Bronchial epithelial cell (primary cell): ENCODE measurements around the gene RAD51B. TPM values are rescaled to one million over a fixed set of nuclear protein-coding genes. Genes with fewer than 3 reads are reported as not detected.
A peak's percentile ranks its signal among the peaks of the same experiment; 100 is the strongest.

Experiments
- DNase-seq: peaks from one replicate; pipeline ENCODE4 v3.0.0-alpha.2; 2010; ENCODE audit warnings: low read depth
- FAIRE-seq: peaks from 2 replicates; lab custom pipeline; 2011; peaks lifted over from hg19 to GRCh38; lab: Jason Lieb, UNC
- H3K27me3 ChIP-seq: 2 replicates; pipeline ENCODE4 v1.5.1; 2011; ENCODE audit warnings: low read length; ENCODE audit not compliant: control insufficient read depth, insufficient read depth
- H3K36me3 ChIP-seq: 2 replicates; pipeline ENCODE4 v1.5.1; 2011; ENCODE audit warnings: low read length; ENCODE audit not compliant: control insufficient read depth, insufficient read depth
- H3K4me3 ChIP-seq: 2 replicates; pipeline ENCODE4 v1.5.1; 2011; ENCODE audit warnings: mild to moderate bottlenecking, low read depth, low read length, control low read depth
- CTCF ChIP-seq: IDR thresholded peaks from 2 replicates; pipeline ENCODE4 v1.5.1; 2011; ENCODE audit warnings: mild to moderate bottlenecking, moderate library complexity, low read length, control low read depth, inconsistent platforms; ENCODE audit not compliant: insufficient read depth, severe bottlenecking
- total RNA-seq: library from RNA; depleted of rRNA; stranded (reverse); fragments of >200 nt; gene quantifications from 2 replicates; pipeline ENCODE4 v1.2.1, GENCODE V29; 2014

Gene RAD51B
- total RNA-seq, 1 donor from 2014 or later: 12.1 TPM

- DNase-seq: peak; percentile 41
- FAIRE-seq: no peak
- TF ChIP-seq CTCF: no peak
- Histone ChIP-seq H3K36me3 (no peaks in the 10 kb centered on the region), H3K27me3 (no peaks in the 10 kb centered on the region), H3K4me3 (no peak overlapping the region)
These were observed 121.2 kb downstream of the RAD51B start for GRCh38 chr14:67940486-67941455.

- FAIRE-seq (no peak), DNase-seq (peak; percentile 10)
- no peaks in the 10 kb centered on the region for H3K27me3 ChIP-seq
- no peak overlapping the region for H3K4me3 ChIP-seq
- no peaks in the 10 kb centered on the region for H3K36me3 ChIP-seq
- no peak for TF ChIP-seq CTCF
These were observed 122.0 kb downstream of the RAD51B start for GRCh38 chr14:67941456-67942018.

- DNase-seq (peak; percentile 5), FAIRE-seq (no peak)
- no peak overlapping the region for H3K4me3 ChIP-seq
- H3K27me3 ChIP-seq: no peaks in the 10 kb centered on the region
- no peaks in the 10 kb centered on the region for H3K36me3 ChIP-seq
- TF ChIP-seq CTCF: no peak
These were observed 122.6 kb downstream of the RAD51B start for GRCh38 chr14:67942080-67942710.

GRCh38 chr14:67943947-67944346 is 124.4 kb downstream of the RAD51B start:
- DNase-seq (peak; percentile 69), FAIRE-seq (no peak)
- Histone ChIP-seq H3K36me3 (no peaks in the 10 kb centered on the region), H3K27me3 (no peaks in the 10 kb centered on the region), H3K4me3 (no peak overlapping the region)
- peak; percentile 54 for TF ChIP-seq CTCF

GRCh38 chr14:67944605-67945004 is 125.0 kb downstream of the RAD51B start:
- H3K36me3 ChIP-seq: no peaks in the 10 kb centered on the region
- FAIRE-seq (no peak), DNase-seq (no peak)
- TF ChIP-seq CTCF: no peak
- no peaks in the 10 kb centered on the region for H3K27me3 ChIP-seq
- no peak overlapping the region for H3K4me3 ChIP-seq
